Fibroblast of lung (primary cell): ENCODE results near the gene HDHD5. TPM values are rescaled to one million over a fixed set of nuclear protein-coding genes. Genes with fewer than 3 reads are reported as not detected.
A peak's percentile ranks its signal among the peaks of the same experiment; 100 is the strongest.

Source experiments
- DNase-seq, 2 donors: peaks; one replicate each; pipeline versions ENCODE4 v3.0.0 to v3.0.0-alpha.2; 2010; ENCODE audit warnings: low read depth in 2 of 2
- H2AFZ ChIP-seq: 2 replicates; pipeline ENCODE4 v1.5.1; 2012; ENCODE audit warnings: low read length, control low read depth, inconsistent platforms
- H3K27ac ChIP-seq: 2 replicates; pipeline ENCODE4 v1.5.1; 2011; ENCODE audit warnings: low read length, control low read depth; ENCODE audit not compliant: insufficient read depth
- H3K27me3 ChIP-seq: 2 replicates; pipeline ENCODE4 v1.5.1; 2011; ENCODE audit warnings: mild to moderate bottlenecking, low read length; ENCODE audit not compliant: control insufficient read depth, insufficient read depth
- H3K36me3 ChIP-seq: 2 replicates; pipeline ENCODE4 v1.5.1; 2011; ENCODE audit warnings: low read length; ENCODE audit not compliant: control insufficient read depth, insufficient read depth
- H3K4me1 ChIP-seq: 2 replicates; pipeline ENCODE4 v1.5.1; 2011; ENCODE audit warnings: low read length; ENCODE audit not compliant: control insufficient read depth, insufficient read depth; ENCODE audit errors: extremely low read depth
- H3K4me2 ChIP-seq: 2 replicates; pipeline ENCODE4 v1.5.1; 2011; ENCODE audit warnings: low read length, control low read depth; ENCODE audit not compliant: insufficient read depth; ENCODE audit errors: extremely low read depth
- H3K4me3 ChIP-seq, 4 experiments: fragments of 200-600 bp in 1 of 4; sonication (generic) in 1 of 4; replicated peaks in 1 of 4; 2 replicates each; pipeline ENCODE4 v1.5.1; 2011 to 2016; ENCODE audit warnings: low read length in 4 of 4, low read depth in 3 of 4, mild to moderate bottlenecking in 3 of 4, control low read depth in 2 of 4, inconsistent platforms in 1 of 4, mixed read lengths in 1 of 4; ENCODE audit not compliant: insufficient read depth in 1 of 4; ENCODE audit errors: control extremely low read depth in 1 of 4
- H3K79me2 ChIP-seq: 2 replicates; pipeline ENCODE4 v1.5.1; 2012; ENCODE audit warnings: mild to moderate bottlenecking, low read length, inconsistent platforms; ENCODE audit not compliant: control insufficient read depth, insufficient read depth
- H3K9ac ChIP-seq: 2 replicates; pipeline ENCODE4 v1.5.1; 2011; ENCODE audit warnings: mild to moderate bottlenecking, low read length, control low read depth; ENCODE audit not compliant: insufficient read depth
- H3K9me3 ChIP-seq: 2 replicates; pipeline ENCODE4 v1.5.1; 2012; ENCODE audit warnings: low read depth, low read length; ENCODE audit not compliant: control insufficient read depth, insufficient read depth
- H4K20me1 ChIP-seq: 2 replicates; pipeline ENCODE4 v1.5.1; 2011; ENCODE audit warnings: low read length; ENCODE audit not compliant: control insufficient read depth, insufficient read depth; ENCODE audit errors: extremely low read depth
- EZH2 ChIP-seq: IDR thresholded peaks from 2 replicates; pipeline ENCODE4 v1.5.1; 2012; ENCODE audit warnings: low read length, control low read depth, mild to moderate bottlenecking; ENCODE audit errors: missing control alignments
- polyA plus RNA-seq, 2 donors: library from polyadenylated mRNA; depleted of rRNA in 1 of 2; stranded (reverse) in 1 of 2; unstranded in 1 of 2; fragments of >200 nt; gene quantifications; 2 replicates each; pipeline ENCODE4 v1.2.1, GENCODE V29; 2011 to 2012; ENCODE audit warnings: missing spikeins in 1 of 2
- total RNA-seq: library from RNA; depleted of rRNA; stranded (reverse); fragments of >200 nt; gene quantifications from 2 replicates; pipeline ENCODE4 v1.2.1, GENCODE V29; 2014
- TF ChIP-seq, protein P1 (sequence below), 2 donors: IDR thresholded peaks in 1 of 2; conservative IDR thresholded peaks in 1 of 2; 1 replicate in 1 of 2; 2 replicates in 1 of 2; pipeline ENCODE4 v1.5.1; 2011 to 2012; ENCODE audit warnings: low read length in 2 of 2, control low read depth in 1 of 2, inconsistent platforms in 1 of 2, low read depth in 1 of 2, mild to moderate bottlenecking in 1 of 2

HDHD5 gene
- total and polyA plus RNA-seq, 2 donors (not counting 1 experiment from before 2014, with no cell fraction given): 16.2 to 20.9 TPM

DNA sequence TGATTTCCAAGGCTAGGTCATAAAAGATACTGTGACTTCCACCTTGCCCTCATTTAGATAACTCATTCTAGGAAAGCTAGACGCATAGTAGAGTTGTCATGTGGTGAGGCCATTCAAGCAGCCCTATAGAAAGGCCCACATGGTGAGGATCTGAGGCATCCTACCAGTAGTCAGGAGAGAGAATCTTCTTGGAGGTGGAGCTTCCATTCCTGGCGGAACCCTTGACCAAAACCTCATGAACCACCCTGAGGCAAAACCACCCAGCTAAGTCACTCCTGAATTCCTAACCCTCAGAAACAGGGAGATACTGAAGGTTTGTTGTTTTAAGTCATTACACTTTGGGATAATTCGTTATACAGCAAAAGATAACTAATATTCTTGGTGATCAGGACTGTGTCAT is 2.9 kb upstream of the HDHD5 start:
- no peaks in the 10 kb centered on the region for H3K36me3 ChIP-seq
- peaks cover 3% of the 10 kb centered on the region for H3K79me2 ChIP-seq
- no peak overlapping the region for H3K27ac ChIP-seq
- no peaks in the 10 kb centered on the region for H3K9me3 ChIP-seq
- H3K9ac ChIP-seq: no peak overlapping the region
- H4K20me1 ChIP-seq: no peaks in the 10 kb centered on the region
- TF ChIP-seq EZH2: no peak
- TF ChIP-seq, protein P1, sequence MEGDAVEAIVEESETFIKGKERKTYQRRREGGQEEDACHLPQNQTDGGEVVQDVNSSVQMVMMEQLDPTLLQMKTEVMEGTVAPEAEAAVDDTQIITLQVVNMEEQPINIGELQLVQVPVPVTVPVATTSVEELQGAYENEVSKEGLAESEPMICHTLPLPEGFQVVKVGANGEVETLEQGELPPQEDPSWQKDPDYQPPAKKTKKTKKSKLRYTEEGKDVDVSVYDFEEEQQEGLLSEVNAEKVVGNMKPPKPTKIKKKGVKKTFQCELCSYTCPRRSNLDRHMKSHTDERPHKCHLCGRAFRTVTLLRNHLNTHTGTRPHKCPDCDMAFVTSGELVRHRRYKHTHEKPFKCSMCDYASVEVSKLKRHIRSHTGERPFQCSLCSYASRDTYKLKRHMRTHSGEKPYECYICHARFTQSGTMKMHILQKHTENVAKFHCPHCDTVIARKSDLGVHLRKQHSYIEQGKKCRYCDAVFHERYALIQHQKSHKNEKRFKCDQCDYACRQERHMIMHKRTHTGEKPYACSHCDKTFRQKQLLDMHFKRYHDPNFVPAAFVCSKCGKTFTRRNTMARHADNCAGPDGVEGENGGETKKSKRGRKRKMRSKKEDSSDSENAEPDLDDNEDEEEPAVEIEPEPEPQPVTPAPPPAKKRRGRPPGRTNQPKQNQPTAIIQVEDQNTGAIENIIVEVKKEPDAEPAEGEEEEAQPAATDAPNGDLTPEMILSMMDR (conservative IDR thresholded peaks at IDR 0.05 in 1 of 2, IDR thresholded peaks at IDR 0.05 in 1 of 2; ENCODE audit: low read depth in 1 of 2, low read length in 2 of 2): no peak
- no peaks in the 10 kb centered on the region for H3K27me3 ChIP-seq
- DNase-seq: no peak
- no peak overlapping the region for H3K4me3 ChIP-seq
- H3K4me2 ChIP-seq: no peak overlapping the region
- H3K4me1 ChIP-seq: peaks cover 6% of the 10 kb centered on the region
- no peak overlapping the region for H2AFZ ChIP-seq

DNA sequence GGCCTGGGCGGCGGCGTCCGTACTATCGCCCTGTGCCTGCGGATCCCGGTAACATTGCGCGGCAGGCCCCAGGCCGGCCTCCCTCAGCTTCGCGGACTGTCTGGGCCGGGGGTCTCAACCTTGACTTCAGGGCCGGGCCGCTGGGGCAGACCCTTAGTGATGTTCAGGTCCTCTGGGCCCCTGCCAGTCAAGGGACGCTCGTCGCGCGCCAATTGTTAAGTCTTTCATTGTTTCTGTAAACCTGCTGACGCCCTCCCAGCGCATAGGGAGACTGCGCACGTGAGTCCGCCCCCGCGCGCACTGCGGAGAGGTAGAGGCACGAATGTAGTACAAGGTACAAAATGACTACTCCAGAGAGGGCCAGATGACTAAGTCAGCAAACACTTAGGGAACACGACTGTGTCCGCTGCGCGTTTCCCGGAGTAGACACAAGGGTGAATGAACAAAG is 451 bp upstream of the HDHD5 start:
- TF ChIP-seq, protein P1 (conservative IDR thresholded peaks at IDR 0.05 in 1 of 2, IDR thresholded peaks at IDR 0.05 in 1 of 2; ENCODE audit: low read depth in 1 of 2, low read length in 2 of 2): no peak
- no peak for TF ChIP-seq EZH2
- peak; percentile 38 to 62 for DNase-seq
- H4K20me1 ChIP-seq: no peaks in the 10 kb centered on the region
- H3K27ac ChIP-seq: peak overlapping the region; percentile 71
- peaks cover 9% of the 10 kb centered on the region for H3K79me2 ChIP-seq
- H3K4me3 ChIP-seq: peak overlapping the region; percentile 53 to 84 (median 80)
- no peaks in the 10 kb centered on the region for H3K36me3 ChIP-seq
- no peaks in the 10 kb centered on the region for H3K9me3 ChIP-seq
- peaks cover 6% of the 10 kb centered on the region for H3K4me1 ChIP-seq
- H3K9ac ChIP-seq: peak overlapping the region; percentile 63
- no peaks in the 10 kb centered on the region for H3K27me3 ChIP-seq
- peak overlapping the region; percentile 91 for H2AFZ ChIP-seq
- peak overlapping the region; percentile 92 for H3K4me2 ChIP-seq

DNA sequence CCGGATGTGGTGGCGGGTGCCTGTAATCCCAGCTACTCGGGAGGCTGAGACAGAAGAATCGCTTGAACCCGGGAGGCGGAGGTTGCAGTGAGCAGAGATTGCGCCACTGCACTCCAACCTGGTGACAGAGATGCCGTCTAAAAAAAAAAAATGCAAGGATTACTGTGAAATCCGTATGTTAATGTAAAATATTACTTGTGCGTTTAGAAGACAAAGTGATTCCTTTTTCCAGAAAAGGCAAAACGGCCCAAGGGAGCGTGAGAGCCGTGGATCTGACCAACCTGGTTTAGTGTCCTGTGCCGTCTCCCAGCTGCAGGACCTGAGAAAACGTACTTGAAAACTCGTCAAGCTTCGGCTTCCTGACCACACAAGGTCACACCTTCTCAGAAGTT is 905 bp downstream of the HDHD5 start:
- DNase-seq: no peak
- H3K79me2 ChIP-seq: peaks cover 12% of the 10 kb centered on the region
- H3K4me1 ChIP-seq: peaks cover 6% of the 10 kb centered on the region
- H3K36me3 ChIP-seq: no peaks in the 10 kb centered on the region
- no peaks in the 10 kb centered on the region for H3K27me3 ChIP-seq
- peak overlapping the region; percentile 92 for H2AFZ ChIP-seq
- peak overlapping the region; percentile 71 for H3K4me2 ChIP-seq
- no peaks in the 10 kb centered on the region for H3K9me3 ChIP-seq
- TF ChIP-seq EZH2: no peak
- TF ChIP-seq, protein P1 (conservative IDR thresholded peaks at IDR 0.05 in 1 of 2, IDR thresholded peaks at IDR 0.05 in 1 of 2; ENCODE audit: low read depth in 1 of 2, low read length in 2 of 2): no peak
- H3K27ac ChIP-seq: peak overlapping the region; percentile 64
- H3K9ac ChIP-seq: peak overlapping the region; percentile 75
- H3K4me3 ChIP-seq: peak overlapping the region; percentile 53 to 83 (median 80)
- H4K20me1 ChIP-seq: no peaks in the 10 kb centered on the region
